ENCODE data around the gene BMPER.
"Not testable (repeated sequence)": the region's sequence is repeated elsewhere in the genome, so short reads cannot be mapped to it uniquely, and the experiment has no call there.

Gene BMPER

GRCh38 chr7:34165927-34166550 lies 260.7 kb downstream of the BMPER start:
- in situ Hi-C loops (cut with HindIII; ENCODE audit: low sequenced_read_pairs) = no loop called here

GRCh38 chr7:34168013-34168412 lies 262.7 kb downstream of the BMPER start:
- in situ Hi-C loops (cut with HindIII; ENCODE audit: low sequenced_read_pairs) = no loop called here

GRCh38 chr7:34174688-34175616 lies 269.6 kb downstream of the BMPER start:
- in situ Hi-C loops (cut with HindIII; ENCODE audit: low sequenced_read_pairs) = not testable (repeated sequence)

- in situ Hi-C loops (cut with HindIII; ENCODE audit: low sequenced_read_pairs) = no loop called here
Observed at GRCh38 chr7:34175837-34176236, 270.5 kb downstream of the BMPER start.

GRCh38 chr7:34177476-34177875 lies 272.1 kb downstream of the BMPER start:
- in situ Hi-C loops (cut with HindIII; ENCODE audit: low sequenced_read_pairs) = no loop called here

- in situ Hi-C loops (cut with HindIII; ENCODE audit: low sequenced_read_pairs) = no loop called here
Observed at GRCh38 chr7:34181271-34181958, 276.1 kb downstream of the BMPER start.

GRCh38 chr7:34184466-34184865 lies 279.1 kb downstream of the BMPER start:
- in situ Hi-C loops (cut with HindIII; ENCODE audit: low sequenced_read_pairs) = no loop called here

- in situ Hi-C loops (cut with HindIII; ENCODE audit: low sequenced_read_pairs) = no loop called here
Observed at GRCh38 chr7:34187798-34188307, 282.5 kb downstream of the BMPER start.

- in situ Hi-C loops (cut with HindIII; ENCODE audit: low sequenced_read_pairs) = no loop called here
Observed at GRCh38 chr7:34189031-34189430, 283.7 kb downstream of the BMPER start.

GRCh38 chr7:34190299-34190698 lies 285.0 kb downstream of the BMPER start:
- in situ Hi-C loops (cut with HindIII; ENCODE audit: low sequenced_read_pairs) = no loop called here

GRCh38 chr7:34191162-34191561 lies 285.8 kb downstream of the BMPER start:
- in situ Hi-C loops (cut with HindIII; ENCODE audit: low sequenced_read_pairs) = no loop called here

GRCh38 chr7:34191771-34192479 lies 286.6 kb downstream of the BMPER start:
- in situ Hi-C loops (cut with HindIII; ENCODE audit: low sequenced_read_pairs) = no loop called here

GRCh38 chr7:34192906-34193305 lies 287.6 kb downstream of the BMPER start:
- in situ Hi-C loops (cut with HindIII; ENCODE audit: low sequenced_read_pairs) = no loop called here

- in situ Hi-C loops (cut with HindIII; ENCODE audit: low sequenced_read_pairs) = no loop called here
Observed at GRCh38 chr7:34198231-34198641, 292.9 kb downstream of the BMPER start.

Measured in DLD1 (cell line).